HepG2 (cell line): Measurements from ENCODE around the gene FRMD5. TPM values are rescaled to one million over a fixed set of nuclear protein-coding genes. Genes with fewer than 3 reads are reported as not detected.

Source experiments
- ATAC-seq: fragments of 200-7000 bp; cut with Tn5 transposase; 3 replicates; pipeline ENCODE4 v1.9.1; 2020; ENCODE audit warnings: mild to moderate bottlenecking, moderate library complexity
- BruUV-seq: library from RNA; stranded (reverse); fragments of 400-500 nt; replicated peaks from 2 replicates; lab custom pipeline; 2021; lab: Mats Ljungman, UMichigan
- CTCF ChIA-PET: fragments of 300-600 bp; formaldehyde crosslinking; extraction: SDS; loops from one replicate; lab custom pipeline; 2021; ENCODE audit warnings: low total read pairs, inconsistent platforms, low intra/inter-chr PET ratio; lab: Yijun Ruan, JAX
- POLR2A ChIA-PET: fragments of 350-600 bp; sonication (Branson Sonifier 250); formaldehyde crosslinking; loops from one replicate; lab custom pipeline; 2020; ENCODE audit warnings: antibody characterized with exemption, inconsistent platforms; lab: Yijun Ruan, JAX
- DNase-seq: peaks from one replicate; pipeline ENCODE4 v3.0.0-alpha.2; 2015; ENCODE audit warnings: low spot score
- FAIRE-seq: peaks from 3 replicates; lab custom pipeline; 2011; peaks lifted over from hg19 to GRCh38; lab: Jason Lieb, UNC
- H2AFZ ChIP-seq: one replicate; pipeline ENCODE4 v1.6.1; 2011; ENCODE audit warnings: low read length, inconsistent platforms
- H3K27ac ChIP-seq: fragments of 300-600 bp; 3 replicates; pipeline ENCODE4 v1.8.0; 2011; ENCODE audit warnings: mixed run types, mild to moderate bottlenecking, mixed read lengths, low read length, inconsistent platforms; ENCODE audit not compliant: insufficient read depth; ENCODE audit errors: extremely low read length
- H3K27me3 ChIP-seq, 2 experiments: fragments of 200-600 bp in 1 of 2; 2 replicates in 1 of 2; 3 replicates in 1 of 2; pipeline versions ENCODE4 v1.6.0 to v1.8.0; 2011; ENCODE audit warnings: low read length in 2 of 2, mild to moderate bottlenecking in 2 of 2, moderate library complexity in 2 of 2, inconsistent platforms in 1 of 2; ENCODE audit not compliant: insufficient read depth in 2 of 2, control insufficient read depth in 1 of 2
- H3K36me3 ChIP-seq, 2 experiments: fragments of 200-600 bp in 1 of 2; replicated peaks in 1 of 2; 2 replicates in 1 of 2; 3 replicates in 1 of 2; pipeline versions ENCODE4 v1.5.1 to v1.8.0; 2011; ENCODE audit warnings: low read length in 2 of 2, inconsistent platforms in 1 of 2; ENCODE audit not compliant: insufficient read depth in 2 of 2, control insufficient read depth in 1 of 2
- H3K4me1 ChIP-seq: 2 replicates; pipeline ENCODE4 v1.5.1; 2012; ENCODE audit warnings: low read length, inconsistent platforms; ENCODE audit not compliant: insufficient read depth
- H3K4me2 ChIP-seq: 2 replicates; pipeline ENCODE4 v1.6.0; 2011; ENCODE audit warnings: low read depth, low read length, inconsistent platforms
- H3K4me3 ChIP-seq, 3 experiments: fragments of 200-600 bp in 1 of 3; sonication (generic), shearing (Covaris generic) in 1 of 3; replicated peaks in 1 of 3; 2 replicates each; pipeline ENCODE4 v1.5.1; 2011 to 2016; ENCODE audit warnings: low read length in 3 of 3, inconsistent platforms in 2 of 3, low read depth in 2 of 3, mild to moderate bottlenecking in 2 of 3, control low read depth in 1 of 3, mixed read lengths in 1 of 3; ENCODE audit not compliant: insufficient read depth in 1 of 3
- H3K79me2 ChIP-seq: one replicate; pipeline ENCODE4 v1.6.1; 2011; ENCODE audit warnings: low read length, inconsistent platforms; ENCODE audit not compliant: insufficient read depth
- H3K9ac ChIP-seq: 2 replicates; pipeline ENCODE4 v1.6.0; 2011; ENCODE audit warnings: mild to moderate bottlenecking, low read depth, low read length, inconsistent platforms; ENCODE audit not compliant: insufficient read depth
- H3K9me3 ChIP-seq: 2 replicates; pipeline ENCODE4 v1.5.1; 2012; ENCODE audit warnings: mild to moderate bottlenecking, low read length
- H4K20me1 ChIP-seq: 2 replicates; pipeline ENCODE4 v1.6.0; 2011; ENCODE audit warnings: inconsistent platforms, mild to moderate bottlenecking, low read length, moderate library complexity; ENCODE audit not compliant: insufficient read depth
- CHD4 ChIP-seq: fragments of 200-600 bp; sonication (generic); IDR thresholded peaks from 2 replicates; pipeline ENCODE4 v1.7.0; 2017; ENCODE audit warnings: mild to moderate bottlenecking, low read length, borderline replicate concordance
- HMG20B ChIP-seq: conservative IDR thresholded peaks from 2 replicates; pipeline ENCODE4 v1.6.1; 2016; ENCODE audit warnings: missing genetic modification reagents, missing compliant biosample characterization
- KDM2A ChIP-seq: sonication (generic); formaldehyde crosslinking; IDR thresholded peaks from 2 replicates; pipeline ENCODE4 v1.4.0; 2020; ENCODE audit warnings: low read depth, missing genetic modification reagents, borderline replicate concordance
- MTA3 ChIP-seq: sonication (generic); formaldehyde crosslinking; IDR thresholded peaks from 2 replicates; pipeline ENCODE4 v1.4.0; 2020; ENCODE audit warnings: missing genetic modification reagents
- NFIC ChIP-seq: IDR thresholded peaks from 2 replicates; pipeline ENCODE4 v1.6.1; 2012; ENCODE audit warnings: mild to moderate bottlenecking, low read length, inconsistent platforms
- PHF5A ChIP-seq: IDR thresholded peaks from one replicate; pipeline ENCODE4 v1.6.1; 2018; ENCODE audit warnings: low read depth, missing genetic modification reagents; ENCODE audit not compliant: unreplicated experiment
- SRSF4 ChIP-seq: fragments of 200-400 bp; formaldehyde crosslinking; IDR thresholded peaks from one replicate; pipeline ENCODE4 v1.6.1; 2018; ENCODE audit warnings: mild to moderate bottlenecking, low read depth, low read length, moderate library complexity; ENCODE audit not compliant: poor library complexity, severe bottlenecking
- TARDBP ChIP-seq: sonication (generic); formaldehyde crosslinking; IDR thresholded peaks from 2 replicates; pipeline ENCODE4 v1.8.0; 2022; ENCODE audit warnings: mild to moderate bottlenecking, missing genetic modification reagents
- ZNF232 ChIP-seq: sonication (generic); formaldehyde crosslinking; IDR thresholded peaks from 2 replicates; pipeline ENCODE4 v1.4.0; 2020; ENCODE audit warnings: missing genetic modification reagents, borderline replicate concordance
- WGBS: methylation state at CpG from one replicate; pipeline ENCODE4 v1.1.6; 2017; ENCODE audit warnings: low lambda C conversion rate; 5-methylcytosine and 5-hydroxymethylcytosine counted together
- in situ Hi-C: cut with HindIII; loops from 2 replicates; pipeline ENCODE4 v1.10.0; 2017; ENCODE audit warnings: low pct_unique_long_range_greater_than_20kb; ENCODE audit not compliant: extremely low pct_ligation_motif_present
- intact Hi-C: fragments of 100-400 bp; cut with micrococcal nuclease; formaldehyde crosslinking; loops from one replicate; pipeline ENCODE4 v1.10.0; 2022; ENCODE audit not compliant: unreplicated experiment
- polyA plus RNA-seq, 8 experiments: library from polyadenylated mRNA; depleted of rRNA in 3 of 8; stranded (reverse) in 7 of 8; unstranded in 1 of 8; fragments of >200 nt; fragmentation: Illumina TruSeq in 4 of 8; extraction: Trizol in 4 of 8; gene quantifications; 2 replicates each; pipeline versions ENCODE4 v1.2.1 to v1.2.3, GENCODE V29; 2011 to 2016; ENCODE audit warnings: low read depth in 4 of 8, missing spikeins in 1 of 8, mixed read lengths in 1 of 8; ENCODE audit not compliant: insufficient read depth in 1 of 8
- total RNA-seq, 5 experiments: library from RNA; depleted of rRNA; stranded (reverse); fragments of >200 nt; fragmentation: Illumina TruSeq; extraction: Trizol; gene quantifications; 2 replicates each; pipeline ENCODE4 v1.2.3, GENCODE V29; 2016; ENCODE audit warnings: low read depth in 1 of 5

The FRMD5 gene
- total and polyA plus RNA-seq, 2 of the 13 experiments (the other 11 are each of a cell fraction or from before 2014, with no cell fraction given): 0.93 to 1.5 TPM

DNA sequence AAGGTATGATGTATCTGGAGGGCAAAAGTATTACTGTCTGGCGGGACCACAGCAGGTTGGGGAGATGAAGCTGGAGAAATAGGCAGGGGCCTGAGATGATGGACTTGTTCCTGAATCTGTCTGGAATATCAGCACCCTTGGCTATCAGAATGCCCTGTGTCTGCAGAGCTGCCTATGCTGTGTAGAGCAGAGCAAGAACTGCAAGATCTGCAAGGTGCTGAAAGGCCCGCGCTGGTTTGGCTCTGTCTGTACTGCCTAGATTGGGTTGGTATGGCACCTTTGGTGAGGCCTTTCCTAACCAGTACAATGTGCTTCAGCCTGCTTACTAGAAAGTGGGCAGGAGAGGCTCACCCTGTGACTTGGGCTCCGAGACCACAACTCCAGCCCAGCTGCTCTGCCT lies 271.5 kb downstream of the FRMD5 start (continued):
- TF ChIP-seq HMG20B (no peak), NFIC (no peak), MTA3 (CRISPR knock-in tag) (no peak), CHD4 (no peak), PHF5A (CRISPR knock-in tag) (no peak), ZNF232 (CRISPR knock-in tag) (no peak), SRSF4 (no peak), KDM2A (CRISPR knock-in tag) (no peak)

DNA sequence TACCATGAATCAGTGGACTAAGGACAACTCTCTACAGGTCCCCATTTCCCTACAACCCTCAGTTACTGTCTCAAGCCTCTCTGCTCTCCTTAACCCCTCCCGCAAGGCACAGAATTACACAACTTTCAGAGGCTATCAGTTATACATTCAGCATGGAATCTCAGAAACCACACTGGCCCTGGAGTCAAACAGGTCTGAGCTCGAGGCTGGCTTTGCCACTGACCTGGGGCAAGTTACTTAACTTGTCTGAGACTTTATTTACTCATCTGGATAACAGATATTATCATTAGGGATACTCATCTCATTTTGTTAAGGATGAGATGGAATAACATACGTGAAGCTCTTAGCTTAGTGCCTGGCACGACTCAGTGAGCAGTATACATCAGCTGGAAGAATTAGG lies 273.1 kb downstream of the FRMD5 start:
- no TSS peak for BruUV-seq
- Histone ChIP-seq H3K27me3 (0 out of 5 replicates have a peak, but pooled peaks cover 0 to 5% of the 10 kb centered on the region in 2 experiments), H2AFZ (no peak overlapping the region), H3K4me2 (no peak overlapping the region), H4K20me1 (no peaks in the 10 kb centered on the region), H3K27ac (no peak overlapping the region), H3K36me3 (no peaks in the 10 kb centered on the region), H3K4me3 (no peak overlapping the region), H3K79me2 (no peaks in the 10 kb centered on the region), H3K9me3 (no peaks in the 10 kb centered on the region), H3K9ac (no peak overlapping the region), H3K4me1 (no peaks in the 10 kb centered on the region)
- ChIA-PET POLR2A (no interaction called here), CTCF (no interaction called here)
- in situ Hi-C loops (no loop called here), intact Hi-C loops (no loop called here)
- WGBS: 28% methylated on average over 4 of the region's 4 CpGs
- FAIRE-seq (no peak), DNase-seq (no peak), ATAC-seq (no peak)
- no peak for TF ChIP-seq TARDBP (CRISPR knock-in tag)
